Mucosa of descending colon (tissue), 3 donors: ENCODE results near the gene ZNF267. TPM values are rescaled to one million over a fixed set of nuclear protein-coding genes. Genes with fewer than 3 reads are reported as not detected.
A peak's percentile ranks its signal among the peaks of the same experiment; 100 is the strongest.
"Not testable (repeated sequence)": the region's sequence is repeated elsewhere in the genome, so short reads cannot be mapped to it uniquely, and the experiment has no call there.

ENCODE experiments used
- ATAC-seq: fragments of 200-7000 bp; cut with Tn5 transposase; one replicate; pipeline ENCODE4 v1.9.1; 2020; ENCODE audit warnings: mild to moderate bottlenecking, moderate library complexity
- DNase-seq, 3 donors: peaks; one replicate each; pipeline ENCODE4 v3.0.0-alpha.2; 2020
- H3K36me3 ChIP-seq: fragments of 200-600 bp; one replicate; pipeline ENCODE4 v1.8.0; 2021; ENCODE audit warnings: low read depth, mild to moderate bottlenecking
- H3K4me1 ChIP-seq: fragments of 200-600 bp; one replicate; pipeline ENCODE4 v1.8.0; 2021; ENCODE audit warnings: low read depth, mild to moderate bottlenecking
- H3K4me3 ChIP-seq: fragments of 200-600 bp; one replicate; pipeline ENCODE4 v1.8.0; 2021; ENCODE audit warnings: mild to moderate bottlenecking
- H3K9me3 ChIP-seq: fragments of 200-600 bp; one replicate; pipeline ENCODE4 v1.8.0; 2021; ENCODE audit warnings: mild to moderate bottlenecking
- CTCF ChIP-seq: fragments of 200-600 bp; IDR thresholded peaks from one replicate; pipeline ENCODE4 v1.8.0; 2022; ENCODE audit warnings: antibody characterized with exemption, mild to moderate bottlenecking
- intact Hi-C, 2 donors: fragments of 100-400 bp; cut with DNase I in 1 of 2; cut with micrococcal nuclease in 1 of 2; formaldehyde crosslinking; loops; one replicate each; pipeline versions ENCODE4 v1.11.0 to v1.11.1; 2022; cut with DNase I, micrococcal nuclease
- total RNA-seq, 3 donors: library from RNA; stranded (reverse); fragmentation: NEBNext Ultra II Directional in 2 of 3; extraction: Animal tissue kit (Norgen Biotek cat#: 25700) in 2 of 3; gene quantifications; one replicate each; pipeline versions ENCODE4 v1.2.1 to v1.2.4, GENCODE V29; 2021 to 2023
- donor health status: DM: no; HTN: no; CAD: no; lungs with moderate emphysema.
- donor health status: DM: no; HTN: no; CAD: no.
- donor health status: DM: no; HTN: yes; CAD: no.

Gene ZNF267
- total RNA-seq, 3 donors from 2014 or later: 10.5 to 12.3 (median 11.2) TPM

GRCh38 chr16:31897283-31897682 lies 23.7 kb downstream of the ZNF267 start:
- H3K36me3 ChIP-seq: no peaks in the 10 kb centered on the region
- H3K4me1 ChIP-seq: no peaks in the 10 kb centered on the region
- H3K4me3 ChIP-seq: no peak overlapping the region
- intact Hi-C loops: no loop called here
- DNase-seq (no peak), ATAC-seq (no peak)
- no peak for TF ChIP-seq CTCF
- H3K9me3 ChIP-seq: peaks cover 52% of the 10 kb centered on the region

- no peak overlapping the region for H3K4me3 ChIP-seq
- H3K36me3 ChIP-seq: no peaks in the 10 kb centered on the region
- H3K4me1 ChIP-seq: no peaks in the 10 kb centered on the region
- no peak for ATAC-seq
- no peak for DNase-seq
- no peak for TF ChIP-seq CTCF
- H3K9me3 ChIP-seq: peaks cover 63% of the 10 kb centered on the region
- intact Hi-C loops: no loop called here
Observed at GRCh38 chr16:31899505-31899904, 25.9 kb downstream of the ZNF267 start.

- H3K4me1 ChIP-seq, intact Hi-C loops, ATAC-seq, DNase-seq, H3K4me3 ChIP-seq, H3K36me3 ChIP-seq: not testable (repeated sequence)
- peaks cover 74% of the 10 kb centered on the region for H3K9me3 ChIP-seq
Observed at GRCh38 chr16:31904571-31904970, 31.0 kb downstream of the ZNF267 start.

GRCh38 chr16:31913668-31914067 lies 40.1 kb downstream of the ZNF267 start:
- Histone ChIP-seq H3K4me1 (no peaks in the 10 kb centered on the region), H3K36me3 (peaks cover 33% of the 10 kb centered on the region), H3K9me3 (peaks cover 100% of the 10 kb centered on the region), H3K4me3 (no peak overlapping the region)
- DNase-seq (no peak), ATAC-seq (no peak)
- intact Hi-C loops: no loop called here
- TF ChIP-seq CTCF: no peak

GRCh38 chr16:31916056-31916488 lies 42.5 kb downstream of the ZNF267 start:
- DNase-seq (no peak), ATAC-seq (no peak)
- H3K36me3 ChIP-seq: peaks cover 33% of the 10 kb centered on the region
- TF ChIP-seq CTCF: no peak
- intact Hi-C loops: no loop called here
- no peaks in the 10 kb centered on the region for H3K4me1 ChIP-seq
- peaks cover 99% of the 10 kb centered on the region for H3K9me3 ChIP-seq
- H3K4me3 ChIP-seq: no peak overlapping the region

GRCh38 chr16:31920373-31920772 lies 46.8 kb downstream of the ZNF267 start:
- DNase-seq (no peak), ATAC-seq (no peak)
- Histone ChIP-seq H3K4me3 (no peak overlapping the region), H3K4me1 (no peaks in the 10 kb centered on the region), H3K9me3 (peaks cover 81% of the 10 kb centered on the region), H3K36me3 (peaks cover 9% of the 10 kb centered on the region)
- TF ChIP-seq CTCF: no peak
- intact Hi-C loops: no loop called here

GRCh38 chr16:31951806-31952205 lies 78.2 kb downstream of the ZNF267 start:
- H3K36me3 ChIP-seq, ATAC-seq, H3K9me3 ChIP-seq, DNase-seq, intact Hi-C loops, H3K4me3 ChIP-seq, H3K4me1 ChIP-seq: not testable (repeated sequence)

- H3K4me1 ChIP-seq, ATAC-seq, H3K36me3 ChIP-seq, H3K9me3 ChIP-seq, H3K4me3 ChIP-seq, intact Hi-C loops: not testable (repeated sequence)
- peak in 1 of 3 donors; percentile 5 for DNase-seq
Observed at GRCh38 chr16:31952206-31952605, 78.6 kb downstream of the ZNF267 start.

- intact Hi-C loops, H3K36me3 ChIP-seq, ATAC-seq, H3K4me3 ChIP-seq, H3K9me3 ChIP-seq, H3K4me1 ChIP-seq, DNase-seq: not testable (repeated sequence)
Observed at GRCh38 chr16:31956221-31956620, 82.6 kb downstream of the ZNF267 start.
